DMS79 (cell line): Measurements from ENCODE around the gene MIA2.

Source experiments
- DNase-seq: peaks from one replicate; lab custom pipeline; 2025; lab: John Stamatoyannopoulos, UW

The MIA2 gene

GRCh38 chr14:39384177-39384576, 150.5 kb downstream of the MIA2 start:
- no peak for DNase-seq

GRCh38 chr14:39393289-39393688, 159.6 kb downstream of the MIA2 start:
- no peak for DNase-seq

GRCh38 chr14:39395555-39396254, 162.0 kb downstream of the MIA2 start:
- DNase-seq: no peak

- DNase-seq: no peak
Observed at GRCh38 chr14:39396448-39396847, 162.7 kb downstream of the MIA2 start.

GRCh38 chr14:39398382-39398781, 164.7 kb downstream of the MIA2 start:
- no peak for DNase-seq

- no peak for DNase-seq
Observed at GRCh38 chr14:39406560-39406959, 172.8 kb downstream of the MIA2 start.

GRCh38 chr14:39416072-39416471, 182.4 kb downstream of the MIA2 start:
- DNase-seq: no peak

GRCh38 chr14:39417014-39417413, 183.3 kb downstream of the MIA2 start:
- no peak for DNase-seq

- DNase-seq: no peak
Observed at GRCh38 chr14:39419272-39419671, 185.6 kb downstream of the MIA2 start.

- no peak for DNase-seq
Observed at GRCh38 chr14:39422243-39422642, 188.5 kb downstream of the MIA2 start.

GRCh38 chr14:39423793-39424192, 190.1 kb downstream of the MIA2 start:
- DNase-seq: no peak

- no peak for DNase-seq
Observed at GRCh38 chr14:39425947-39426346, 192.2 kb downstream of the MIA2 start.

GRCh38 chr14:39426605-39427004, 192.9 kb downstream of the MIA2 start:
- peak; percentile 6 for DNase-seq

GRCh38 chr14:39428118-39428517, 194.4 kb downstream of the MIA2 start:
- DNase-seq: no peak

- no peak for DNase-seq
Observed at GRCh38 chr14:39430762-39431415, 197.2 kb downstream of the MIA2 start.

GRCh38 chr14:39431416-39432178, 197.9 kb downstream of the MIA2 start:
- DNase-seq: peak; percentile 20

GRCh38 chr14:39432179-39432618, 198.5 kb downstream of the MIA2 start, which contains the start of gene FBXO33:
TSS of gene FBXO33 (minus strand) at chr14:39432433. CDS start at chr14:39432162, 271 bp downstream.
- peak; percentile 96 for DNase-seq

- peak; percentile 94 for DNase-seq
Observed at GRCh38 chr14:39432619-39433451, 199.1 kb downstream of the MIA2 start.

- DNase-seq: no peak
Observed at GRCh38 chr14:39433452-39433813, 199.7 kb downstream of the MIA2 start.

GRCh38 chr14:39434401-39434800, 200.7 kb downstream of the MIA2 start:
- DNase-seq: no peak

- no peak for DNase-seq
Observed at GRCh38 chr14:39435241-39435640, 201.5 kb downstream of the MIA2 start.
